CD4-positive, alpha-beta memory T cell (primary cell): ENCODE measurements around the gene AHCYL1. TPM values are rescaled to one million over a fixed set of nuclear protein-coding genes. Genes with fewer than 3 reads are reported as not detected.
A peak's percentile ranks its signal among the peaks of the same experiment; 100 is the strongest.

Experiments used
- CTCF ChIA-PET: fragments of 350-600 bp; sonication (Branson Sonifier 250); formaldehyde crosslinking; loops from one replicate; lab custom pipeline; 2021; ENCODE audit warnings: inconsistent platforms; ENCODE audit not compliant: partially characterized antibody; lab: Charles Lee
- POLR2A ChIA-PET: fragments of 350-600 bp; sonication (Branson Sonifier 250); formaldehyde crosslinking; loops from one replicate; lab custom pipeline; 2021; ENCODE audit not compliant: partially characterized antibody; lab: Charles Lee
- DNase-seq, 5 donors: peaks; one replicate each; pipeline versions ENCODE4 v3.0.0 to v3.0.0-alpha.2; 2020 to 2022; ENCODE audit warnings: mixed read lengths in 1 of 5
- H3K27ac ChIP-seq: one replicate; pipeline ENCODE4 v1.7.0; 2013; ENCODE audit warnings: low read depth, low read length
- H3K27me3 ChIP-seq: 2 replicates; pipeline ENCODE4 v1.7.0; 2013; ENCODE audit warnings: mild to moderate bottlenecking, low read length, moderate library complexity; ENCODE audit not compliant: insufficient read depth
- H3K36me3 ChIP-seq: 2 replicates; pipeline ENCODE4 v1.7.0; 2013; ENCODE audit warnings: mild to moderate bottlenecking, low read length, moderate library complexity; ENCODE audit not compliant: insufficient read depth
- H3K4me1 ChIP-seq: 2 replicates; pipeline ENCODE4 v1.7.0; 2013; ENCODE audit warnings: mild to moderate bottlenecking, low read length, moderate library complexity; ENCODE audit not compliant: insufficient read depth
- H3K4me3 ChIP-seq, 2 donors: one replicate each; pipeline ENCODE4 v1.7.0; 2013; ENCODE audit warnings: low read length in 2 of 2, mild to moderate bottlenecking in 1 of 2
- H3K9me3 ChIP-seq, 2 donors: one replicate each; pipeline ENCODE4 v1.7.0; 2013; ENCODE audit warnings: low read length in 2 of 2, control low read depth in 1 of 2; ENCODE audit not compliant: control insufficient read depth in 1 of 2
- H3K27ac Mint-ChIP-seq, 7 donors: one replicate each; pipeline ENCODE4 v1.8.0; 2020 to 2021; ENCODE audit warnings: mixed read lengths in 7 of 7, mild to moderate bottlenecking in 6 of 7, inconsistent platforms in 3 of 7, moderate library complexity in 3 of 7
- H3K27me3 Mint-ChIP-seq, 2 donors: one replicate each; pipeline ENCODE4 v1.8.0; 2020 to 2021; ENCODE audit warnings: mixed read lengths in 2 of 2
- H3K36me3 Mint-ChIP-seq, 2 donors: one replicate each; pipeline ENCODE4 v1.8.0; 2020 to 2021; ENCODE audit warnings: mixed read lengths in 2 of 2, inconsistent platforms in 1 of 2, mild to moderate bottlenecking in 1 of 2
- H3K4me1 Mint-ChIP-seq, 4 donors: one replicate each; pipeline ENCODE4 v1.8.0; 2020 to 2021; ENCODE audit warnings: mixed read lengths in 4 of 4, mild to moderate bottlenecking in 1 of 4
- H3K4me3 Mint-ChIP-seq, 8 donors: one replicate each; pipeline ENCODE4 v1.8.0; 2020 to 2021; ENCODE audit warnings: mixed read lengths in 8 of 8, mild to moderate bottlenecking in 7 of 8, moderate library complexity in 6 of 8, inconsistent platforms in 3 of 8
- H3K9me3 Mint-ChIP-seq, 8 donors: one replicate each; pipeline ENCODE4 v1.8.0; 2020 to 2021; ENCODE audit warnings: mixed read lengths in 8 of 8, mild to moderate bottlenecking in 5 of 8, inconsistent platforms in 3 of 8, moderate library complexity in 1 of 8
- intact Hi-C: fragments of 100-400 bp; cut with micrococcal nuclease; formaldehyde crosslinking; loops from one replicate; pipeline ENCODE4 v1.15.1; 2023
- polyA plus RNA-seq, 2 donors: library from polyadenylated mRNA; unstranded; fragments of 300-500 nt; fragmentation: Illumina TruSeq; gene quantifications; one replicate each; pipeline ENCODE4 v1.2.3, GENCODE V29; 2021
- total RNA-seq, 2 experiments: library from RNA; stranded (reverse); gene quantifications; one replicate each; pipeline ENCODE4 v1.2.3, GENCODE V29; 2021

Gene AHCYL1
- total and polyA plus RNA-seq, 4 experiments from 2014 or later = 41.7 to 54.9 (median 44.7) TPM

- H3K4me3 Mint-ChIP-seq = no peak overlapping the region
- H3K9me3 Mint-ChIP-seq = no peaks in the 10 kb centered on the region
- peaks cover 41% of the 10 kb centered on the region for H3K36me3 ChIP-seq
- intact Hi-C loops = no loop called here
- no peaks in the 10 kb centered on the region for H3K27me3 Mint-ChIP-seq
- H3K4me1 Mint-ChIP-seq = peaks cover 1 to 13% (median 6%) of the 10 kb centered on the region in 4 donors
- no peak overlapping the region for H3K4me3 ChIP-seq
- CTCF ChIA-PET = interaction anchor here (0.7 to 12.2 kb wide), 6 partner anchors 8 to 40 kb away, joined by 3 to 120 read pairs (median 20); partner anchors contain the start of gene STRIP1
- no peaks in the 10 kb centered on the region for H3K4me1 ChIP-seq
- H3K27ac Mint-ChIP-seq = peak overlapping the region in 2 of 7 donors; percentile 5 to 36
- H3K9me3 ChIP-seq = no peaks in the 10 kb centered on the region
- no peak overlapping the region for H3K27ac ChIP-seq
- peaks cover 50 to 70% of the 10 kb centered on the region in 2 donors for H3K36me3 Mint-ChIP-seq
- H3K27me3 ChIP-seq = no peaks in the 10 kb centered on the region
- POLR2A ChIA-PET = interaction anchor here (0.6 to 1.2 kb wide), 2 partner anchors 23 to 32 kb away, joined by 3 read pairs; no protein-coding TSS in a partner anchor
- no peak for DNase-seq
Observed at GRCh38 chr1:110057963-110058518, 73.5 kb downstream of the AHCYL1 start.

- H3K4me1 ChIP-seq = no peaks in the 10 kb centered on the region
- no peak overlapping the region for H3K27ac ChIP-seq
- Mint-ChIP-seq H3K4me1 (peaks cover 1 to 10% (median 4%) of the 10 kb centered on the region in 4 donors), H3K27me3 (no peaks in the 10 kb centered on the region), H3K36me3 (peaks cover 45 to 64% of the 10 kb centered on the region in 2 donors), H3K4me3 (peak overlapping the region in 1 of 8 donors; percentile 23), H3K9me3 (no peaks in the 10 kb centered on the region), H3K27ac (peak overlapping the region in 2 of 7 donors; percentile 5 to 6)
- no peaks in the 10 kb centered on the region for H3K9me3 ChIP-seq
- ChIA-PET POLR2A (interaction anchor here (0.6 kb wide), 1 partner anchor 31 kb away, joined by 3 read pairs; no protein-coding TSS in a partner anchor), CTCF (interaction anchor here (1.6 to 12.2 kb wide), 5 partner anchors 9 to 42 kb away, joined by 6 to 120 read pairs (median 25); partner anchors contain the start of genes ALX3 and STRIP1)
- H3K27me3 ChIP-seq = no peaks in the 10 kb centered on the region
- DNase-seq = no peak
- no peak overlapping the region for H3K4me3 ChIP-seq
- intact Hi-C loops = no loop called here
- H3K36me3 ChIP-seq = peaks cover 35% of the 10 kb centered on the region
Observed at GRCh38 chr1:110058591-110058990, 74.0 kb downstream of the AHCYL1 start.

GRCh38 chr1:110059133-110059863 is 74.7 kb downstream of the AHCYL1 start:
- intact Hi-C loops = no loop called here

GRCh38 chr1:110060034-110060661 is 75.6 kb downstream of the AHCYL1 start:
- ChIA-PET CTCF (interaction anchor here (0.8 to 12.2 kb wide), 23 partner anchors 9 to 400 kb away, joined by 3 to 120 read pairs (median 4); partner anchors contain the start of genes AHCYL1, ALX3, STRIP1 and UBL4B), POLR2A (interaction anchor here (1.1 kb wide), 1 partner anchor 349 kb away, joined by 3 read pairs; no protein-coding TSS in a partner anchor)
- peak overlapping the region in 2 of 7 donors; percentile 16 to 34 for H3K27ac Mint-ChIP-seq
- no peaks in the 10 kb centered on the region for H3K9me3 ChIP-seq
- intact Hi-C loops = loop anchor here (1.0 kb wide), 1 partner anchor 31 kb away; no protein-coding TSS in a partner anchor
- no peak overlapping the region for H3K4me3 Mint-ChIP-seq
- H3K4me1 Mint-ChIP-seq = peaks cover 0 to 5% (median 3%) of the 10 kb centered on the region in 4 donors
- H3K36me3 Mint-ChIP-seq = peaks cover 35 to 50% of the 10 kb centered on the region in 2 donors
- H3K27me3 Mint-ChIP-seq = no peaks in the 10 kb centered on the region
- no peaks in the 10 kb centered on the region for H3K4me1 ChIP-seq
- peaks cover 21% of the 10 kb centered on the region for H3K36me3 ChIP-seq
- no peaks in the 10 kb centered on the region for H3K9me3 Mint-ChIP-seq
- DNase-seq = peak; percentile 53 to 68 (median 56)
- no peaks in the 10 kb centered on the region for H3K27me3 ChIP-seq
- no peak overlapping the region for H3K4me3 ChIP-seq
- H3K27ac ChIP-seq = no peak overlapping the region

More at GRCh38 chr1:110059133-110059863, 74.7 kb downstream of the AHCYL1 start:
- Mint-ChIP-seq H3K27ac (peak overlapping the region in 3 of 7 donors; percentile 6 to 29 (median 17)), H3K9me3 (no peaks in the 10 kb centered on the region), H3K4me3 (no peak overlapping the region), H3K4me1 (peaks cover 0 to 5% (median 3%) of the 10 kb centered on the region in 4 donors), H3K27me3 (no peaks in the 10 kb centered on the region), H3K36me3 (peaks cover 38 to 57% of the 10 kb centered on the region in 2 donors)
- Histone ChIP-seq H3K4me1 (no peaks in the 10 kb centered on the region), H3K36me3 (peaks cover 28% of the 10 kb centered on the region), H3K27ac (no peak overlapping the region), H3K4me3 (no peak overlapping the region), H3K27me3 (no peaks in the 10 kb centered on the region), H3K9me3 (no peaks in the 10 kb centered on the region)
- DNase-seq = no peak
- ChIA-PET POLR2A (interaction anchor here (1.1 kb wide), 1 partner anchor 350 kb away, joined by 3 read pairs; no protein-coding TSS in a partner anchor), CTCF (interaction anchor here (1.0 to 12.2 kb wide), 18 partner anchors 10 to 400 kb away, joined by 3 to 120 read pairs (median 4); partner anchors contain the start of genes AHCYL1, ALX3, STRIP1 and UBL4B)

- DNase-seq = no peak
- Mint-ChIP-seq H3K4me1 (peaks cover 0 to 5% (median 3%) of the 10 kb centered on the region in 4 donors), H3K4me3 (no peak overlapping the region), H3K27me3 (peaks cover 0 to 2% of the 10 kb centered on the region in 2 donors), H3K36me3 (peaks cover 31 to 45% of the 10 kb centered on the region in 2 donors), H3K9me3 (no peaks in the 10 kb centered on the region), H3K27ac (no peak overlapping the region)
- peaks cover 21% of the 10 kb centered on the region for H3K36me3 ChIP-seq
- intact Hi-C loops = loop anchor here (1.0 kb wide), 1 partner anchor 31 kb away; no protein-coding TSS in a partner anchor
- ChIA-PET CTCF (interaction anchor here (0.8 to 12.2 kb wide), 22 partner anchors 8 to 400 kb away, joined by 3 to 120 read pairs (median 4); partner anchors contain the start of genes AHCYL1, ALX3, STRIP1 and UBL4B), POLR2A (interaction anchor here (1.1 kb wide), 1 partner anchor 348 kb away, joined by 3 read pairs; no protein-coding TSS in a partner anchor)
- H3K27me3 ChIP-seq = no peaks in the 10 kb centered on the region
- no peak overlapping the region for H3K27ac ChIP-seq
- no peaks in the 10 kb centered on the region for H3K4me1 ChIP-seq
- no peak overlapping the region for H3K4me3 ChIP-seq
- no peaks in the 10 kb centered on the region for H3K9me3 ChIP-seq
Observed at GRCh38 chr1:110060662-110061060, 76.1 kb downstream of the AHCYL1 start.

- ChIA-PET POLR2A (no interaction called here), CTCF (interaction anchor here (1.1 to 12.2 kb wide), 7 partner anchors 8 to 44 kb away, joined by 3 to 120 read pairs (median 6); partner anchors contain the start of genes ALX3 and STRIP1)
- DNase-seq = no peak
- no peak overlapping the region for H3K27ac ChIP-seq
- Mint-ChIP-seq H3K27me3 (peaks cover 0 to 9% of the 10 kb centered on the region in 2 donors), H3K4me3 (no peak overlapping the region), H3K27ac (peak overlapping the region in 1 of 7 donors; percentile 30), H3K4me1 (peaks cover 0 to 5% (median 3%) of the 10 kb centered on the region in 4 donors), H3K9me3 (no peaks in the 10 kb centered on the region), H3K36me3 (peaks cover 25 to 38% of the 10 kb centered on the region in 2 donors)
- H3K4me3 ChIP-seq = no peak overlapping the region
- H3K4me1 ChIP-seq = no peaks in the 10 kb centered on the region
- peaks cover 14% of the 10 kb centered on the region for H3K36me3 ChIP-seq
- no peaks in the 10 kb centered on the region for H3K27me3 ChIP-seq
- H3K9me3 ChIP-seq = no peaks in the 10 kb centered on the region
- intact Hi-C loops = no loop called here
Observed at GRCh38 chr1:110061341-110061740, 76.8 kb downstream of the AHCYL1 start.
